Stimulated activated CD4-positive, alpha-beta T cell treated with anti-CD3 and anti-CD28 coated beads, Interleukin-12 subunit alpha, Interleukin-12 subunit beta, amount 100 ng/mL, for 48 hours (primary cell): ENCODE results near the gene PTOV1.

Source experiments
- DNase-seq, 3 donors: peaks; one replicate each; pipeline ENCODE4 v3.0.0-alpha.2; 2020; ENCODE audit warnings: low read depth in 2 of 3, low spot score in 1 of 3

PTOV1 gene

GRCh38 chr19:49887665-49888509 is 36.9 kb downstream of the PTOV1 start:
- no peak for DNase-seq

GRCh38 chr19:49888510-49888824 is 37.5 kb downstream of the PTOV1 start:
- DNase-seq: no peak

GRCh38 chr19:49889038-49889686 is 38.2 kb downstream of the PTOV1 start:
- no peak for DNase-seq

GRCh38 chr19:49889687-49890348 is 38.9 kb downstream of the PTOV1 start:
- peak; percentile 60 to 74 (median 72) for DNase-seq

- DNase-seq: peak; percentile 33 to 61 (median 53)
Observed at GRCh38 chr19:49890349-49891311, 39.7 kb downstream of the PTOV1 start.

- no peak for DNase-seq
Observed at GRCh38 chr19:49891393-49891792, 40.4 kb downstream of the PTOV1 start.

GRCh38 chr19:49892716-49893115 is 41.8 kb downstream of the PTOV1 start:
- DNase-seq: no peak

- no peak for DNase-seq
Observed at GRCh38 chr19:49894011-49894664, 43.2 kb downstream of the PTOV1 start.

- peak; percentile 27 to 54 (median 31) for DNase-seq
Observed at GRCh38 chr19:49894879-49895565, 44.1 kb downstream of the PTOV1 start.

GRCh38 chr19:49895566-49896297 is 44.8 kb downstream of the PTOV1 start:
- peak in 1 of 3 donors; percentile 31 for DNase-seq

- peak in 2 of 3 donors; percentile 48 to 58 for DNase-seq
Observed at GRCh38 chr19:49896863-49897621, 46.1 kb downstream of the PTOV1 start, which contains the start of gene IL4I1. TSS of gene IL4I1 (minus strand) at chr19:49896887. CDS start at chr19:49896160, 727 bp downstream.

- no peak for DNase-seq
Observed at GRCh38 chr19:49904136-49904535, 53.2 kb downstream of the PTOV1 start.

GRCh38 chr19:49906879-49907564 is 56.1 kb downstream of the PTOV1 start:
- DNase-seq: no peak

- DNase-seq: no peak
Observed at GRCh38 chr19:49907745-49908446, 56.9 kb downstream of the PTOV1 start.

GRCh38 chr19:49908480-49909420 is 57.8 kb downstream of the PTOV1 start:
- DNase-seq: no peak

- no peak for DNase-seq
Observed at GRCh38 chr19:49910179-49910578, 59.2 kb downstream of the PTOV1 start.
